Medulla oblongata (tissue), 1 donor: ENCODE measurements around the gene EXOC3.

Experiments used
- DNase-seq: peaks from one replicate; pipeline ENCODE4 v3.0.0-alpha.2; 2015; ENCODE audit errors: extremely low spot score

Gene EXOC3

GRCh38 chr5:456351-457194, 13.6 kb downstream of the EXOC3 start:
- no peak for DNase-seq

GRCh38 chr5:457195-457961, 14.4 kb downstream of the EXOC3 start:
- DNase-seq = no peak

- no peak for DNase-seq
These were observed 15.8 kb downstream of the EXOC3 start for GRCh38 chr5:458547-459353.

- DNase-seq = no peak
These were observed 16.7 kb downstream of the EXOC3 start for GRCh38 chr5:459562-460272.

GRCh38 chr5:460273-460625, 17.3 kb downstream of the EXOC3 start:
- DNase-seq = no peak

GRCh38 chr5:462051-462481, 19.1 kb downstream of the EXOC3 start:
- no peak for DNase-seq

- no peak for DNase-seq
These were observed 20.3 kb downstream of the EXOC3 start for GRCh38 chr5:463301-463700.

- no peak for DNase-seq
These were observed 21.0 kb downstream of the EXOC3 start for GRCh38 chr5:463952-464351.

GRCh38 chr5:464446-464842, 21.5 kb downstream of the EXOC3 start:
- no peak for DNase-seq

- no peak for DNase-seq
These were observed 22.0 kb downstream of the EXOC3 start for GRCh38 chr5:464843-465590.

- DNase-seq = no peak
These were observed 22.8 kb downstream of the EXOC3 start for GRCh38 chr5:465591-466403.

- DNase-seq = no peak
These were observed 23.8 kb downstream of the EXOC3 start for GRCh38 chr5:466661-467310.

GRCh38 chr5:468401-468800, 25.4 kb downstream of the EXOC3 start:
- DNase-seq = no peak

- DNase-seq = no peak
These were observed 26.9 kb downstream of the EXOC3 start for GRCh38 chr5:469752-470483.

- no peak for DNase-seq
These were observed 28.2 kb downstream of the EXOC3 start for GRCh38 chr5:470961-471749.

- DNase-seq = peak; percentile 13
These were observed 28.7 kb downstream of the EXOC3 start for GRCh38 chr5:471750-472058.

GRCh38 chr5:472076-472655, 29.2 kb downstream of the EXOC3 start:
- peak; percentile 12 for DNase-seq
